Left ventricle myocardium superior (tissue), 1 donor: ENCODE measurements around the gene TTC34. TPM values are rescaled to one million over a fixed set of nuclear protein-coding genes. Genes with fewer than 3 reads are reported as not detected.

Experiments
- ATAC-seq: fragments of 200-7000 bp; cut with Tn5 transposase; one replicate; pipeline ENCODE4 v1.9.1; 2020; ENCODE audit warnings: mild to moderate bottlenecking, moderate library complexity
- DNase-seq: peaks from one replicate; pipeline ENCODE4 v3.0.0-alpha.2; 2020
- intact Hi-C: fragments of 100-400 bp; cut with micrococcal nuclease; formaldehyde crosslinking; loops from one replicate; pipeline ENCODE4 v1.11.0; 2022
- total RNA-seq: library from RNA; stranded (reverse); fragmentation: NEBNext Ultra II Directional; extraction: Animal tissue kit (Norgen Biotek cat#: 25700); gene quantifications from one replicate; pipeline ENCODE4 v1.2.1, GENCODE V29; 2021
- donor health status: DM: no; HTN: yes; CAD: no; lungs with severe emphysema.

The TTC34 gene
- total RNA-seq, 1 donor from 2014 or later = 0.59 TPM

DNA sequence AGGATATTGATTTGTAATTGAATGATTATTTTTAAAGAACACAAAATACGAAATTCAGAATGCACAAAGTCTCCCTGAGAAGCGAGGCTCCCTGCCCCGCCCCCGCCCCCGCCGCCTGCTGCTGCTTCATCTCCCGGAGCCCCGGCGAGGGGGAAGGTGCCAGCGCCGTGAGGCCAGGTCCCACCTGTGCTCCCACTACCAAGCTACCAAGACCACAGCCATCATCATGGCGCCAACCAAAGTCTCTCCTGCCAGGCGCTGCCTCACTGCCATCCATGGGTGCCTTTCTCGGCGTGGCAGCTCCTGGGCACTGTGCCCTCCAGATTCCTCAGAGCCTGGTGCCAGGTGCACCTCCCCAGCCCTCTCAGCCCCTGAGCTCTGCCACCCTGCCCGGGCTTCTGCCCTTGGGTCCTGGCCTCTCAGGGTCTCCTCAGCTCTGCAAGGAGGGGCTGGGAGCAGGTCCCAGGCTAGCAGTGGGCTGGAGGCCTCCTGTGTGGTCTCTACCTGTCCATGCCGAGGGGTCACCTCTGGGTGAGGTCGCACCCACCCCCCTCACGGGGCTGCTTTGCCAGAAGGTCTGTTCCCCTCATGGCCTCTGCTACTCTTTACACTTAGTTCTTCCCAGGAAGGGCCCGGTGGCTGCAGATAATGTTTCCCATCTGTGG is 29.4 kb upstream of the TTC34 start:
- ATAC-seq = no peak
- intact Hi-C loops = no loop called here
- DNase-seq = no peak

DNA sequence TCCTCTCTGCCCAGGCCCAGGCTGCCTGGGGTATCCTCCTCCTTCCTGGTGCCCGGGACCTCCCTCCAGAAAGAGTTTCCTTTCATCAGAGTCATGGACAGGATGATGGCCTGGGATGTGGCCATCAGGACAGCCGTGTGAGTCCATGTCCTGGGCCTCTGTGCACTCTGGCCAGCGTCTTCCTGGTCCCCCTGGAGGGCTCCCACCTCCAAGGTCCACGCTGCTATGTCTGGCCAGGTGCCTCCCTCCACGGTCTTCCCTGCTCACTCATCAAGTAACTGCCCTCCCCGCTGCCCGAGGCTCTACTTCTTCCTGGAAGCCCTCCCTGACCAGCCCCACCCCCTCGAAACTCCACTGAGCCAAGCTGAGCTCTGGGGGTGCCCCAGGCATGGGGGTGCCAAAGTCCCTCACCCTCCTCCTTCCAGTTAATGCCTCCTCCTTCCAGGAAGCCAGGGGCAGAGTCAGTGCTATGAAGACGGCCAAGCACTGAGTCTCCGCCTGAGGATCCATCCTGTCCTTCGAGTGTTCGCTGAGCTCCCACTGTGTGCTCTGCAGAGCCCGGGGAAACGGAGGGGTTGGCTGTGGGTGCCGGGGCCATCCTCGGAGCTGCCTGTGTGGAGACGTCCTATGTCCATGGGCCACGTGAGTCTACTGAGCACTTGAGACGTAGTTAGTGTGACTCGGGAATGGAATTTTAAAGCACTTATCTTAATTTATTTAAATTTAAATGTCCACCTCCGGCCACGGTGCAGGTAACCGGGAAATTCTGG is 28.5 kb upstream of the TTC34 start:
- no peak for DNase-seq
- intact Hi-C loops = no loop called here
- ATAC-seq = no peak

DNA sequence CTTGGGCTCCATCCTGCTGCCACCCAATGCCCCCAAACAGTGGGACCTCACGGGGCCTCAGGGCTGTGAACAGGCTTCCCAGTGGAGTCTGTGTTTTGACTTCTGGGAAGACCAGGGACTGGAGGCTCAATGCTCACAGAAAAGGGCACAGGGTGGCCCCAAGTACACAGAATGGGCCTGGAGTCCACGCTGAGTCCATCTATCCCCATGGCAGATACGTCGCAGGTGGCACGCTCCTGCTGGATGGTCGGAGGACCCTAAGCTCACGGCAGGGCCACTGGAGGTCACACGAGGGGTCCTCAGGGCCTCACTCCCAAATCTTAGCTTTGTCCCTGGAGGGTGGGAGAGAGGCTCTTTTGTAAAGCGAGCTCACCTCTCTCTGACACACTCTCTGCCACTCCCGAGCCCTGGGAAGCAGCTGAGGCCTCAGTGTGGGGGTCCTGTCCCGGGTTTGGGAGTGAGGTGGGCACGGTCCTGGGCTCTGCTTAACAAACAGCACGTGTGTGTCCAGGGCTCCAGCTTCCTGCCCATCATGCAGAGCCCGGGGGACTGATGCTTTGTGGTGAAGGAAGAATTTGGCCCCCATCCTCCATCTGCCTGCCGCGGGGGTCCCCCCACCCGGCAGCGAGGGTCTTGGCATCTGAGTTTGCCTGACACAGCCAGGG is 27.2 kb upstream of the TTC34 start:
- no peak for ATAC-seq
- intact Hi-C loops = no loop called here
- DNase-seq = no peak

DNA sequence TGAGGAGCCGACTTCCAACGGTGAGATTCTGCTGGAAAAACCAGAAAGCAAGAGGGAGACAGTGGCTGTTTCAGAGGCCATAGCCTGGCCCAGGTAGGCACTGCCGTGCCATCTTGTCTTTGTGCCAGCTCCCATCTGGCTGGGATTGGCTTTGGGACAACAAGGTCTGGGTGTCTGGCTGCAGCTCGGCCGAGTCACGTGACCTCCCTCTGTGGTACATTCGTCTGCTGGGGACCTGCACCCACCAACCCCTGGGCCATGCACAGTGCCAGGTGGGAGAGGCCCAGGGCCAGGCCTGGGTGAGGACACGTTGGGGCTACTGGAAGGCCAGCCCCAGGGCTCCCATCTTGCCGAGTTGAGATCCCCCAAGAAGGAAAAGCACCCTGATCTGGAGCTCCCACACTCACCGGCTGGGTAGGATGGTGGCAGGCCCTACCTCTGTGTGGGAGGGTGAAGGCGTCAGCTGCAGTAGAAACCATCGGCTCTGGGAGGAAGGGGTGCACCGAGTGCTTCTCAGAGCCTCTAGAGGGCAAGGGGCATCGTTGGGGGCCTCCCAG is 25.3 kb upstream of the TTC34 start:
- ATAC-seq (no peak), DNase-seq (peak; percentile 17)
- intact Hi-C loops = no loop called here

DNA sequence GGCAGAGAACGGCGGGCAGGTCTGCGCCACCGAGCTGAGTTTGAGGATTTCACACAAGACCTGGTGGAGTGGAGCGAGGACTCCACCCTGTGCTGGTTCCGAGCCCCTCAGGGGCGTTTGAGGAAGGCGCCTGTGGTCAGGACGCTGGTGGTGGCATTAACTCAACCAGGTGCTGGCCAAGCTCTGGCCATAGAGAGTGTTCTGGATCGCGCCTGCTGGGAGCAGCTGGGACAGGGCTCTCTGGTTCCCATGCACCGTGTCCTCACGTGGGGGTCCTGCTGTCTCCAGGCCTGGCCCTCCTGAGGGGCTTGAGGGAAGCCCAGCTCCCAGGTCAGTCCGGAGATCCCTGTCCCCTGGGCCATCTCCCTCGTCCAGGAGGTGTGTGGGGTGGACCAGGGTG is 24.8 kb upstream of the TTC34 start:
- intact Hi-C loops = no loop called here
- DNase-seq = peak; percentile 15
- no peak for ATAC-seq

DNA sequence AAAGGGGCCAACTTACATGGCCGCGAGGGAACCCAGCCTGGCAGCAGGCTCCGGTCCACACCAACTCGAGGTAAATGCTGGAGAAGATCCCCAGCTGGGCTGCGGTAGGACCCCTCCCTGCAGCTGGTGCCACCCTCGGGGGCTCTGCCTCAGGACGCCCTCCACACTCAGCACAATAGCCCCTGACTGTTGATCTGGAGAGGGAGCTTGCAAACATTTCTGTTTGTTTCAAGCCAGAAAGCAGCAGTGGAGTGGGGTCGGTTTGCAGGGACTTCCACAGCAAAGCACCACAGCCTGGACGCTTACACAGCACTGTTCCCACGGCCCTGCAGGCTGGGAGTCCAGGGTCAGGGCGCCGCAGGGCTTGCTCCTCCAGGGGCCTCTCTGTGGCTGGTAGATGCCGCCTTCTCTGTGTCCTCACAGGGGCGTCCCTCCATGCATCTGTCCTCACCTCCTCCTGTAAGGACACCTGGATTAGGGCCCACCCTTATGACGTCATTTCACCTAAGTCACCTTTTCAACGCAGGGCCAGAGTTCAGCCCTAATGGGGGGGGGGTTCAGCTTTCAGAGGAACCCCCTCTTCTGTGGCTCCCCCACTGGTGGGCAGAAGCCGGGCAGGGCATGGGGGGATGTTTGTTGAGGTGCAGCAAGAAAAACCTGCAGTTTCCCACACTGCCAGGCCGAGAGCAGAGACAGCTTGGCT is 24.1 kb upstream of the TTC34 start:
- DNase-seq (peak; percentile 18), ATAC-seq (no peak)
- intact Hi-C loops = no loop called here

DNA sequence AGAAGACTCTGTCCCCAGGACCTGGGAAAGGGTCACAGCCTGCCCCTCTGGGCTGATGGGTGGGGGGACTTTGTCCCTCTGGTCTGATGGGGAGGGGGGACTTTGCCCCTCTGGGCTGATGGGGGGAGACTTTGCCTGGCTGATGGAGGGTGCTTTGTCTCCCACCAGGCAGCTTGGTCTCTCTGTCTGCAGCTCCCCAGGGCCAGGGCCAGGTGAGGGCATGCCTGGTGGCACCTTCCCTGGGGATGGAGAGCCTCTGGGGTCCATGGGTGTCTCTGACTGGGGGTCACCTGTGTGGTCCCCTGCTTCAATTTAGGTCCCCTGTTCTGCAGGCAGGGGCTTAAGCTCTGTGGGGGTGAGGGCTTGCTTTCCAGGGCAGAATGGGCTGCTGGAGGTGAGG is 23.5 kb upstream of the TTC34 start:
- intact Hi-C loops = no loop called here
- DNase-seq = peak; percentile 5
- no peak for ATAC-seq

DNA sequence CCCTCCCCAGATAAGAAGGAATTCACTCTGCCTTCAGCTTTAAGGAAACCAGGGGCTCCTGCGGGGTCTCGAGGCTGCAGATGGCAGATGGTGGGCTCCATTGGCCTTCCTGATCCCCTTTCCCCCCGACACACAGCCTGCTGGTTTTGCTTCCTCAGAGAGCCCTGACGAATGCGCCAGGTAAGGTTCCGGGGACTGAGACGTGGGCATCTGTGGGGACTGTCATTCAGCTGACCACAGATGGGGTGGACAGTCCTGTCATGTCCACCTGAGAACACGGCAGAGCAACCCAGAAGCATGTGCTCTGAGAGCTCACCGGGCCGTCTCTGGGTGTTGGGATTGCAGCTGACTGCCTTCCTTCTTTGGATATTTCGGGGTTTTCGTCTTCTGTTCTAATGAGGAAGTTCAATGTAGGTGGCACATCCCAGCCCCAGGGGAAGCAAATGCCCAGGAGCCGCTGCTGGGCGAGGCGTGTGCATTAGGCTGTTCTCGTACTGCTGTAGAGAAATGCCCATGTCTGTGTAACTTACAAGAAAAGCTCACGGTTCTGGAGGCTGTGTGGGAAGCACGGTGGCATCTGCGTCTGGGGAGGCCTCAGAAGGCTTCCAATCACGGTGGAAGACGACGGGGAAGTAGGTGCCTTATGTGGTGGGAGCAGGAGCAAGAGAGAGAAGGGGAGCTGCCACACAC is 22.6 kb upstream of the TTC34 start:
- no peak for ATAC-seq
- intact Hi-C loops = no loop called here
- DNase-seq = peak; percentile 15

DNA sequence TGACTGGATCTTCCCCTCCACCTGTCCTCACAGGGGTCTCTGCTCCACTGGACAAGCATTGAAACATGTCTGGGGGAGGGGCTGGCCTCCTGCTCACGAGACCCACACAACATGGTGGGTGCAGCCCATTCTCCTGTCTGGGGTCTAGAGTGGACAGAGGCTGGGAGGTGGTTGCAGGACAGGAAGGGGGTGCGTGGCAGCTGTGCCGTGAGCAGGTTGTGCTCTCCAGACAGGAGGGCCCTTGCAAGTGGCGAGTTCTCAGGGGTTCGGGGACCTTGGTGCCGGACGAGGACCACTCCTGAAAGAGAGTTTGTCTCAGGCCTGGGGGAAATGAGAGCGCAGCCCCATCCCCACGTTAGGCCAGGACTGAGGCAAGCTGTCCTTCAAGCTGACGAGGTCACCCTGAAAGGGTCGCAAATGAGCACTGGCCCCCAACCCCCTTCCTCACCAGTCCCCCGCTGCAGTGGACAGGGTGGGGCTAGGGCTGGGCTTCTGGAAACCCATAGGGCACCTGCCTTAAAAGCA is 21.2 kb upstream of the TTC34 start:
- peak; percentile 19 for DNase-seq
- intact Hi-C loops = no loop called here
- no peak for ATAC-seq

DNA sequence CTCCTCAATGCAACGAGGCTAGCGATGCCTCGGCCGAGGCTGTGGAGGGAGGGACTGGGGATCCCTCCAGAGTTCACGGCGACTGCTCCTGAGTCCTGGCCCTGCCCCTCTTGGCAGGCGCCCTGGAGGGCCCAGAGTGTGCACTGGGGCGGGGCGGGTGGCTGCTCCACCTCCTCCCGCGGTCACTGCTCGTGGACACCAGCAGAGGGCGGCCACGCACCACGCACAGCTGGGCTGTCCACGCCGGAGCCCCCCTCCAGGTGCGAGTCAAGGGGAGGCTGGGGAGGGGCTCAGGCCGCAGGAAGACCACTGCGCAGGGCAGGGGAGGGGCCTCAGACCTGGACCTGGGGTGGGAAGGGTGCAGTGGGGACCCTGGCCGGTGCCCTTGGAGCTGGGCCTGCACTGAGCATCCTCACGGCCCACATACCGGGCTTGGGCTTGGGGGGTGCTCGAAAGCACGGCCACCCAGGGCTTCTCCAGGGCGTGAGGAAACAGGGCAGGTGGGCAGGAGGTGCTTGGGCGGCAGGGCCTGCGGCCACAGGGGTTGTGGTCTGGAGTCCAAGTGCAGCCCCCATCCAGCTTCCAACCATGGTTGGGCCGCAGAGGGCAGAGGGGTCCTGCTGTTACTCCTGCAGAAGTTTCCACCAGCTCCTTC is 20.6 kb upstream of the TTC34 start:
- intact Hi-C loops = no loop called here
- DNase-seq (peak; percentile 69), ATAC-seq (peak; percentile 92)

DNA sequence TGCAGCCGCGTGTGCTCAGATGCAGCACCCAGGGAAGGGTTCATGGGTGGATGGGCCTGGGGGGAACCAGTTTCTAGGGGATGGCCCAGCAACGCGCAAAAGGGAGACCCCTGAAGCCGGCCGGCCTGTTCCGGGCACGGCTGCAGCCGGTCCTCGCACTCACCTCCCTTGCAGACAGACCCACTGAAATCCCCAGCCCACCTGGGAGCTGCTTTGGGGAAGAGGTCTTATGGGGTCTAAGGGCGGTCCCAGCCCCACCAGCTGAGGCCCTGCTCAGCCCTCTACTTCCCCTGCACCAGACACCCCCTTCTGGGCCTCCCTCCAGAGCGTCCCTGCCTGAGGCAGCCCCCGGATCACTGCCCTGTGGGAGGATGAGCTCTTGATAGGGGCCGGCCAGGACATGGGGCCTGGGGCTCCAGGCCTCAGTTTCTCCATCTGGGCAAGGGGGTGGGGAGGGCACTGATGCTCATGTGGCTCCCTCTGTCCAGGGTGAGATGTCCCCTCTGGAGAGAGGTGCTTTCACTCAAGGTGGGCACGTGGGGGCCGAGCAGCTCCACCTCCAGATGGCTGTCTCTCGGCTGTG is 20.0 kb upstream of the TTC34 start:
- ATAC-seq (no peak), DNase-seq (peak; percentile 20)
- intact Hi-C loops = no loop called here

DNA sequence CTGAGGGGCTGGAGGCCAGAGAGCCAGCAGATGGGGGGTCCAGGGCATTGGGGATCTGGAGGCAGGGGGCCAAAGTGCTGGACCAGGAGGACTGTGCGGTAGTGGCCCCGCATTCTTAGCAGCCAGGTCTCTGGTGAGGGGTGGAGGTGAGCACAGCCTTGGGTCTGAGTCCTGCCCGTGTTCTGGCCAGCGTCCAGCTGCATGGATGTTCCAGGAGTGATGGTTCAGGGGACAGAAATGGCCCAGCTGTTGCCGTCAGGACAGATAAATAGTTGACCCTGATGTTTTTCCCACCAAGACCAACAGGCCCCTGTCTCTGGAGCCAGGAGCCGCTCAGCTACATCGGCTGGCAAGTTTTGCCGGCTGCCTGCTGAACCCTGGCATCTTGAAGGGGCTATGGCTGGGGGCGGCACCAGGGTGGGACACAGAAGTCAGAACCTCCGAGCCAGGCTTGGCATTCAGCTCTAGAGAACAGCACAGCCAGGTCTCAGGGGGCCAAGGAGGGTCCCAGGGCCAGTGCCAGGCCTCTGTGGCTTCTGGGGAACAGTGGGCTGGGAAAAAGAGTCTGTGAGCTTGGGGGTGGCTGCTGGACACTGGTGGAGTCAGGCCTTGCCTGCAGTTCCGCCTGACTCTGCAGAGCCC is 19.4 kb upstream of the TTC34 start:
- DNase-seq (peak; percentile 15), ATAC-seq (no peak)
- intact Hi-C loops = no loop called here

DNA sequence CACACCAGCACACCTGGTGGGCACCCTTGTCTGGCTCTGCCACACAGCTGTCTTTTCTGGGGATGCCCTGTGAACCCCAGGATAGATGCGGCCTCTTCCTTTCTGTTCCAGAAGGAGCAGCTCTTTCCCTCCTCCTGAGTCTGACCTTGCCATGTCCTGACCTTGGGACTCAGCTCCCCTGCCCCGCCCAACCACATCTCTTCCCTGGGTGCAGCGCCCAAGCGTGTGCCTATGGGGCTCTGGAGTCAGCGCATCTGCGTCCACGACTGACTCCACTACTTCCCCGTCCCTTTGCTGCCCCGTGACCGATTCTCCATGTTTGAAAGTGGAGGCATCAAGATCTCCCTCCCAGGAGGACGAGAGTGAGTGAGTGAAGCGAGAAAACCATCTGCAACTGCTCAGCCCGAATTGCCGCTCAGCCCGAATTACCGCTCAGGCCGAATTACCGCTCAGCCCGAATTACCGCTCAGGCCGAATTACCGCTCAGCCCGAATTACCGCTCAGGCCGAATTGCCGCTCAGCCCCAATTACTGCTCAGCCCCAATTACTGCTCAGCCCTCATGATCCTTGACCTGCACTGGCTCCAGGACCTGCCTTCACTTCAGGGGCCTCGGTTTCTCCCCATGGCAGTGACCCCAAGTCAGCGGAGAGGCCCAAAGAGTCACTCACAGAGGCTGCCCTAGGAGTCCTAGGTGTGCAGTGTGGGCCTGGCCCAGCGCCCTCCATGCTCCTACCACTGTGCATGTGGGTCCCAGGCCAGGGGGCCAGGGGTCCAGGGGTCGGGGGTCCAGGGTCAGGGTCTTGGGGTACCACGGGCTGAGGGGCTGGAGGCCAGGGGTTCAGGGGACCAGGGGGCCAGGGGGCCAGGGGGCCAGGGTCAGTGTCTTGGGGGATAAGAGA is 18.6 kb upstream of the TTC34 start:
- ATAC-seq (no peak), DNase-seq (peak; percentile 20)
- intact Hi-C loops = no loop called here

DNA sequence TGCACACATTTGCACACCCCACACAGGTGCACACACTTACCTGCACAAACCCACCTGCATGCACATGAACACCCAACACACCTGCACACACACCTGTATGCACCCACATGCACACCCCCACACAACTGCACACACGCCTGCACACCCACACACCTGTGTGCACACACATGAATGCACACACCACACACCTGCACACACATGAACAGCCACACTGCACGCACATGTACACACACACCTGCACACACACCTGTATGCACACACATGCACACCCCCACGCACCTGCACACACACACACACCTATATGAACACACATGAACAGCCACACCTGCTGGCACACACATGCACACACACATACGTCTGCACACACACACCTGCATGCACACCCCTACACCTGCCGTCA is 17.9 kb upstream of the TTC34 start:
- peak; percentile 10 for DNase-seq

DNA sequence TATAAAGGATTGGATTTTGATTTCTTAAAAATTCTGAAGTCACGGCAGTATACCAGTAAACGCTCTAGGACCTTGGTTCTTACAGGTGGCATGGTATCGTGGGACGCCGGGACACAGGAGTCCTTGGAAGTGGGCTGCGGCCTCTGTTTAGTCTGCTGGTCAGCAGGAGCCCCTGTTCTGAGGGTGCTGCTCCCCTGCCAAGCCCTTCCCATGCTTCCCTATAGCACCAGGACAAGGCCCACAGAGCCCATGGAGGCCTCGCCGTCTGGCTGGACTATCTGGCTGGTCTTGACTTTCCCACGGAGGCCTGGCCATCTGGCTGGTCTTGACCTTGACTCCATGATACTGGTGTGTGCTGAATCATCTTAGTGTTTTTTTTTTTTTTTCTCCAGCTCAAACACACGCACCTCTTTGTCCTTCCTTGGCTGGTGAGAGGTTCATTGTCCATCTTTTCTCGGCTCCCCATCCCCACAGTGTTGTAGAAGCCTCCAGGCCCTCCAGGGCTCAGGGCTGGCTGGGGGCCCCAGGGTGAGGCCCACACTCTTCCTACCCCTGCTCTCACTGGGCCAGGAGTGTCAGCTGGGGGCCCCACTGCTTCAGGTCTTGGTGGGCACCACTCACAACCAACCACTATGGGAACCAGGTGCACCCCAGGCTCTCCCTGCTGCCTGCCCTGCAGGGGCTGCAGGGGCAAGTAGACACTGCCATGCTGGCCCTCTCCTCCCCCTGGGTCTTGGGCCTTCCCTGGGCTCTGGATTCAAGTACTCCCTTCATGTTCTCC is 16.5 kb upstream of the TTC34 start:
- intact Hi-C loops = no loop called here
- DNase-seq (peak; percentile 11), ATAC-seq (no peak)

More for the DNA sequence above, 17.9 kb upstream of the TTC34 start:
- intact Hi-C loops = no loop called here
- no peak for ATAC-seq

DNA sequence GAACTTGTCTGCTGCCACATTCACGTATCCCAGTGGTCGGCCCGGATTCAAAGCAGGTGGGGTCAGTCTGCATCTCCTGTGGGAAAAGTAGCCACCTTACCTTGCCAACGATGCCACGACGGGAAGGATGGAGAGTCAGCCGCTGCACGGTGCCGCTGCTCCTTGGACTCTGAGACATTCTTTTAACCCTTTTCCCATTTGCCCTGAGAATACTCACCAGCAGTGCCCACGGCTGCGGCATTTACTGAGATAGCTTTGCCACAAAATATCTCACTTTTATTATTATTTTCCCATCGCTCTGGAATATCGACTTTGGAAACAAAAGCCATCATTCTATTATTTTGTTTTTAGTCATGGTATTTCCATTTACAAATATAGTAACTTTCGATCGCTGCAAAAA is 15.3 kb upstream of the TTC34 start:
- DNase-seq (peak; percentile 10), ATAC-seq (no peak)
- intact Hi-C loops = no loop called here
